HCT116 (cell line): ENCODE results near the gene OVOL3.

Experiments used
- ATF3 ChIP-seq: IDR thresholded peaks from 2 replicates; pipeline ENCODE4 v1.6.1; 2012
- CEBPB ChIP-seq: IDR thresholded peaks from 2 replicates; pipeline ENCODE4 v1.6.1; 2012; ENCODE audit warnings: low read depth
- CTCF ChIP-seq, 3 experiments: fragments of 200-600 bp in 1 of 3; sonication (generic) in 1 of 3; IDR thresholded peaks in 2 of 3; conservative IDR thresholded peaks in 1 of 3; 2 replicates each; pipeline ENCODE4 v1.5.1; 2012 to 2017; ENCODE audit warnings: low read depth in 2 of 3, low read length in 2 of 3, antibody characterized with exemption in 1 of 3, borderline replicate concordance in 1 of 3, control low read depth in 1 of 3, mild to moderate bottlenecking in 1 of 3, mixed read lengths in 1 of 3, mixed run types in 1 of 3, moderate library complexity in 1 of 3; ENCODE audit not compliant: insufficient read depth in 1 of 3
- EZH2 ChIP-seq: fragments of 200-600 bp; sonication (generic); IDR thresholded peaks from 2 replicates; pipeline ENCODE4 v1.6.1; 2017; ENCODE audit warnings: antibody characterized with exemption, mixed run types
- EZH2phosphoT487 ChIP-seq: fragments of 200-600 bp; IDR thresholded peaks from 2 replicates; pipeline ENCODE4 v1.6.1; 2018; ENCODE audit warnings: antibody characterized with exemption, borderline replicate concordance
- POLR2A ChIP-seq: IDR thresholded peaks from 2 replicates; pipeline ENCODE4 v1.7.0; 2011; ENCODE audit warnings: borderline replicate concordance; ENCODE audit not compliant: insufficient read depth, insufficient read length; ENCODE audit errors: extremely low read depth
- POLR2AphosphoS5 ChIP-seq: IDR thresholded peaks from 2 replicates; pipeline ENCODE4 v1.6.1; 2011; ENCODE audit warnings: mild to moderate bottlenecking, low read depth, low read length, moderate library complexity
- RAD21 ChIP-seq: IDR thresholded peaks from 2 replicates; pipeline ENCODE4 v1.6.1; 2012; ENCODE audit warnings: low read depth, mild to moderate bottlenecking
- SP1 ChIP-seq: IDR thresholded peaks from 2 replicates; pipeline ENCODE4 v1.6.1; 2012; ENCODE audit warnings: low read depth
- TF ChIP-seq, protein P1 (sequence below): IDR thresholded peaks from 2 replicates; pipeline ENCODE4 v1.6.1; 2012; ENCODE audit warnings: low read depth

GRCh38 chr19:36152019-36152351 lies 41.0 kb downstream of the OVOL3 start:
- no peak for TF ChIP-seq POLR2A
- TF ChIP-seq EZH2: no peak
- TF ChIP-seq CTCF (IDR thresholded peaks at IDR 0.05 in 2 of 3, conservative IDR thresholded peaks at IDR 0.05 in 1 of 3; ENCODE audit: borderline replicate concordance in 1 of 3, insufficient read depth in 1 of 3, low read depth in 2 of 3, low read length in 2 of 3): no peak
- TF ChIP-seq POLR2AphosphoS5: no peak
- no peak for TF ChIP-seq ATF3
- TF ChIP-seq, protein P1, sequence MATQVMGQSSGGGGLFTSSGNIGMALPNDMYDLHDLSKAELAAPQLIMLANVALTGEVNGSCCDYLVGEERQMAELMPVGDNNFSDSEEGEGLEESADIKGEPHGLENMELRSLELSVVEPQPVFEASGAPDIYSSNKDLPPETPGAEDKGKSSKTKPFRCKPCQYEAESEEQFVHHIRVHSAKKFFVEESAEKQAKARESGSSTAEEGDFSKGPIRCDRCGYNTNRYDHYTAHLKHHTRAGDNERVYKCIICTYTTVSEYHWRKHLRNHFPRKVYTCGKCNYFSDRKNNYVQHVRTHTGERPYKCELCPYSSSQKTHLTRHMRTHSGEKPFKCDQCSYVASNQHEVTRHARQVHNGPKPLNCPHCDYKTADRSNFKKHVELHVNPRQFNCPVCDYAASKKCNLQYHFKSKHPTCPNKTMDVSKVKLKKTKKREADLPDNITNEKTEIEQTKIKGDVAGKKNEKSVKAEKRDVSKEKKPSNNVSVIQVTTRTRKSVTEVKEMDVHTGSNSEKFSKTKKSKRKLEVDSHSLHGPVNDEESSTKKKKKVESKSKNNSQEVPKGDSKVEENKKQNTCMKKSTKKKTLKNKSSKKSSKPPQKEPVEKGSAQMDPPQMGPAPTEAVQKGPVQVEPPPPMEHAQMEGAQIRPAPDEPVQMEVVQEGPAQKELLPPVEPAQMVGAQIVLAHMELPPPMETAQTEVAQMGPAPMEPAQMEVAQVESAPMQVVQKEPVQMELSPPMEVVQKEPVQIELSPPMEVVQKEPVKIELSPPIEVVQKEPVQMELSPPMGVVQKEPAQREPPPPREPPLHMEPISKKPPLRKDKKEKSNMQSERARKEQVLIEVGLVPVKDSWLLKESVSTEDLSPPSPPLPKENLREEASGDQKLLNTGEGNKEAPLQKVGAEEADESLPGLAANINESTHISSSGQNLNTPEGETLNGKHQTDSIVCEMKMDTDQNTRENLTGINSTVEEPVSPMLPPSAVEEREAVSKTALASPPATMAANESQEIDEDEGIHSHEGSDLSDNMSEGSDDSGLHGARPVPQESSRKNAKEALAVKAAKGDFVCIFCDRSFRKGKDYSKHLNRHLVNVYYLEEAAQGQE: no peak
- no peak for TF ChIP-seq CEBPB
- TF ChIP-seq RAD21: no peak
- no peak for TF ChIP-seq EZH2phosphoT487
- TF ChIP-seq SP1: no peak
